ENCODE data around the gene GPR84. TPM values are rescaled to one million over a fixed set of nuclear protein-coding genes. Genes with fewer than 3 reads are reported as not detected.
A peak's percentile ranks its signal among the peaks of the same experiment; 100 is the strongest.

Gene GPR84
- total RNA-seq, 1 donor from 2014 or later, result 0.96 TPM

GRCh38 chr12:54372113-54372806 lies 8.0 kb upstream of the GPR84 start:
- peaks cover 4% of the 10 kb centered on the region for H3K36me3 ChIP-seq
- no peak for ATAC-seq
- H3K9me3 ChIP-seq, result no peaks in the 10 kb centered on the region
- H3K27me3 ChIP-seq, result no peaks in the 10 kb centered on the region
- TF ChIP-seq CTCF (IDR thresholded peaks at IDR 0.05), result no peak
- intact Hi-C loops (cut with DNase I), result no loop called here
- H3K4me3 ChIP-seq, result no peak overlapping the region
- no peak for DNase-seq
- peaks cover 35% of the 10 kb centered on the region for H3K4me1 ChIP-seq
- peak overlapping the region; percentile 17 for H3K27ac ChIP-seq

GRCh38 chr12:54371328-54372112 lies 7.2 kb upstream of the GPR84 start:
- DNase-seq (no peak), ATAC-seq (no peak)
- no peaks in the 10 kb centered on the region for H3K9me3 ChIP-seq
- H3K4me1 ChIP-seq, result peaks cover 35% of the 10 kb centered on the region
- H3K27me3 ChIP-seq, result no peaks in the 10 kb centered on the region
- intact Hi-C loops (cut with DNase I), result no loop called here
- no peak overlapping the region for H3K4me3 ChIP-seq
- peaks cover 4% of the 10 kb centered on the region for H3K36me3 ChIP-seq
- peak overlapping the region; percentile 17 for H3K27ac ChIP-seq
- no peak for TF ChIP-seq CTCF (IDR thresholded peaks at IDR 0.05)

GRCh38 chr12:54370171-54370730 lies 6.0 kb upstream of the GPR84 start:
- ATAC-seq (peak; percentile 88), DNase-seq (peak; percentile 88)
- no peaks in the 10 kb centered on the region for H3K9me3 ChIP-seq

GRCh38 chr12:54369597-54370131 lies 5.4 kb upstream of the GPR84 start:
- Histone ChIP-seq H3K4me1 (peaks cover 35% of the 10 kb centered on the region), H3K27ac (no peak overlapping the region), H3K36me3 (peaks cover 4% of the 10 kb centered on the region), H3K27me3 (no peaks in the 10 kb centered on the region), H3K4me3 (peak overlapping the region; percentile 30), H3K9me3 (no peaks in the 10 kb centered on the region)
- no peak for TF ChIP-seq CTCF (IDR thresholded peaks at IDR 0.05)
- ATAC-seq, result no peak
- no peak for DNase-seq
- intact Hi-C loops (cut with DNase I), result loop anchor here (10.0 kb wide), 2 partner anchors 115 to 145 kb away; no protein-coding TSS in a partner anchor

More at GRCh38 chr12:54370171-54370730, 6.0 kb upstream of the GPR84 start:
- Histone ChIP-seq H3K4me1 (peaks cover 35% of the 10 kb centered on the region), H3K27ac (no peak overlapping the region), H3K36me3 (peaks cover 4% of the 10 kb centered on the region), H3K4me3 (peak overlapping the region; percentile 30), H3K27me3 (no peaks in the 10 kb centered on the region)
- intact Hi-C loops (cut with DNase I), result no loop called here
- TF ChIP-seq CTCF (IDR thresholded peaks at IDR 0.05), result peak; percentile 88

GRCh38 chr12:54368709-54369596 lies 4.7 kb upstream of the GPR84 start:
- H3K9me3 ChIP-seq, result no peaks in the 10 kb centered on the region
- peaks cover 35% of the 10 kb centered on the region for H3K4me1 ChIP-seq
- H3K4me3 ChIP-seq, result peak overlapping the region; percentile 30
- H3K36me3 ChIP-seq, result peaks cover 3% of the 10 kb centered on the region
- TF ChIP-seq CTCF (IDR thresholded peaks at IDR 0.05), result peak; percentile 79
- ATAC-seq, result peak; percentile 82
- H3K27me3 ChIP-seq, result no peaks in the 10 kb centered on the region
- intact Hi-C loops (cut with DNase I), result loop anchor here (10.0 kb wide), 2 partner anchors 114 to 144 kb away; no protein-coding TSS in a partner anchor
- DNase-seq, result peak; percentile 93
- no peak overlapping the region for H3K27ac ChIP-seq

Data from upper lobe of right lung (tissue), 1 donor.